Fibroblast of peridontal ligament (primary cell): ENCODE data around the gene P2RY13.

ENCODE experiments used
- DNase-seq: peaks from one replicate; pipeline ENCODE4 v3.0.0-alpha.2; 2010; ENCODE audit errors: extremely low read depth

The P2RY13 gene

GRCh38 chr3:151320131-151320530, 9.2 kb downstream of the P2RY13 start:
- DNase-seq, result no peak

GRCh38 chr3:151319628-151320027, 9.7 kb downstream of the P2RY13 start:
- no peak for DNase-seq

- DNase-seq, result no peak
Measured at GRCh38 chr3:151318991-151319390, 10.4 kb downstream of the P2RY13 start.

- DNase-seq, result no peak
Measured at GRCh38 chr3:151318313-151318712, 11.0 kb downstream of the P2RY13 start.

- no peak for DNase-seq
Measured at GRCh38 chr3:151316267-151316991, 12.9 kb downstream of the P2RY13 start, which contains the start of gene GPR87. GPR87 (minus strand) TSS chr3:151316820; CDS start chr3:151300100, 16,720 bp downstream.

GRCh38 chr3:151315846-151316245, 13.5 kb downstream of the P2RY13 start:
- no peak for DNase-seq

- DNase-seq, result no peak
Measured at GRCh38 chr3:151315136-151315535, 14.2 kb downstream of the P2RY13 start.

GRCh38 chr3:151314593-151314992, 14.8 kb downstream of the P2RY13 start:
- no peak for DNase-seq

- DNase-seq, result no peak
Measured at GRCh38 chr3:151314137-151314536, 15.2 kb downstream of the P2RY13 start.

GRCh38 chr3:151312972-151313371, 16.4 kb downstream of the P2RY13 start:
- DNase-seq, result no peak

- no peak for DNase-seq
Measured at GRCh38 chr3:151309566-151309965, 19.8 kb downstream of the P2RY13 start.

- DNase-seq, result peak; percentile 40
Measured at GRCh38 chr3:151307583-151308488, 21.5 kb downstream of the P2RY13 start.

GRCh38 chr3:151307131-151307530, 22.2 kb downstream of the P2RY13 start:
- no peak for DNase-seq

- no peak for DNase-seq
Measured at GRCh38 chr3:151306168-151306810, 23.1 kb downstream of the P2RY13 start.

GRCh38 chr3:151305775-151306151, 23.6 kb downstream of the P2RY13 start:
- peak; percentile 30 for DNase-seq

- peak; percentile 96 for DNase-seq
Measured at GRCh38 chr3:151305060-151305774, 24.1 kb downstream of the P2RY13 start.

- DNase-seq, result no peak
Measured at GRCh38 chr3:151303751-151304150, 25.6 kb downstream of the P2RY13 start.

GRCh38 chr3:151301787-151302186, 27.6 kb downstream of the P2RY13 start:
- peak; percentile 84 for DNase-seq

- DNase-seq, result no peak
Measured at GRCh38 chr3:151300539-151300938, 28.8 kb downstream of the P2RY13 start.

- DNase-seq, result no peak
Measured at GRCh38 chr3:151299006-151299405, 30.3 kb downstream of the P2RY13 start.

GRCh38 chr3:151297429-151297828, 31.9 kb downstream of the P2RY13 start:
- no peak for DNase-seq

- DNase-seq, result no peak
Measured at GRCh38 chr3:151296226-151296625, 33.1 kb downstream of the P2RY13 start.
